Fibroblast of lung (primary cell): ENCODE measurements around the gene CLDN8.

Experiments used
- CTCF ChIP-seq, 2 donors: IDR thresholded peaks in 1 of 2; conservative IDR thresholded peaks in 1 of 2; 1 replicate in 1 of 2; 2 replicates in 1 of 2; pipeline ENCODE4 v1.5.1; 2011 to 2012; ENCODE audit warnings: low read length in 2 of 2, control low read depth in 1 of 2, inconsistent platforms in 1 of 2, low read depth in 1 of 2, mild to moderate bottlenecking in 1 of 2
- EZH2 ChIP-seq: IDR thresholded peaks from 2 replicates; pipeline ENCODE4 v1.5.1; 2012; ENCODE audit warnings: low read length, control low read depth, mild to moderate bottlenecking; ENCODE audit errors: missing control alignments

- TF ChIP-seq CTCF (conservative IDR thresholded peaks at IDR 0.05 in 1 of 2, IDR thresholded peaks at IDR 0.05 in 1 of 2; ENCODE audit: low read depth in 1 of 2, low read length in 2 of 2): no peak
- TF ChIP-seq EZH2: no peak
Measured at GRCh38 chr21:30166171-30166570, 49.7 kb downstream of the CLDN8 start.
